CD4-positive, alpha-beta T cell treated with Interleukin-6 for 4 hours (primary cell): ENCODE results near the gene PRR35.

Experiments used
- DNase-seq: peaks from one replicate; pipeline ENCODE4 v3.0.0-alpha.2; 2020; ENCODE audit warnings: mixed read lengths

PRR35 gene

GRCh38 chr16:560204-560700 lies at the start of gene PRR35:
TSS of gene PRR35 (plus strand) at chr16:560394. CDS start at chr16:563295, 2,901 bp downstream.
- no peak for DNase-seq

DNA sequence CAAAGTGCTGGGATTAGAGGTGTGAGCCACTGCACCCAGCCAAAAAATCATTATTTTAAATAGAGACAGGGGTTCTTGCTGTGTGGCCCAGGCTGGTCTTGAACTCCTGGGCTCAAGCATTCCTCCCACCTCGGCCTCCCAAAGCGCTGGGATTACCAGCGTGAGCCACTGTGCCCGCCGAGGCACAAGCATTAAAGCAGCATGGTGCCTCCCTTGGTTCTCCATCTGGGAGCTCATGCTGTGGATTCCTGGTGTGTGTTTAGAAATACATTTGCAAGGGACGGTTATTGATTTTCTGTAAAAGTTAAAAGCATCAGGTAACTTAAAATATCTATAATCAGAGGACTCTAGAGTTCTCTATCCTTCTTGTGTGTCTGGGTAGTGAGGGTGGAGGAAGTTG lies 47.4 kb upstream of the PRR35 start:
- no peak for DNase-seq

- no peak for DNase-seq
Measured at GRCh38 chr16:513950-514349, 46.2 kb upstream of the PRR35 start.

- DNase-seq, result no peak
Measured at GRCh38 chr16:515175-515938, 44.8 kb upstream of the PRR35 start.

DNA sequence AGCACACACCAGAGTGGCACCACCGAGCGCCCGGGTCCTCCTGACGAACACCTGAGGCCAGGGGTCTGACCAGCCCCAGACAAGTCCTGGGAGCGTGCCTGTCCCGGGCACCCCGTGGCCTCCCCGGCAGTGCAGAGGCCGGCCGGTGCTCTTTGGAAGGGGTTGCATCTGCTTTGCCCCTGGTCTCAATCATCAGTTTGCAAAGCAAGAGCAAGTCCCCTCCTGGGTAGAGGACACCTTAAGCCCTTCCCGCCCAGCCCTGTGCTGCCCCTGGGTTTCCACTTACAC lies 44.3 kb upstream of the PRR35 start:
- DNase-seq, result no peak

DNA sequence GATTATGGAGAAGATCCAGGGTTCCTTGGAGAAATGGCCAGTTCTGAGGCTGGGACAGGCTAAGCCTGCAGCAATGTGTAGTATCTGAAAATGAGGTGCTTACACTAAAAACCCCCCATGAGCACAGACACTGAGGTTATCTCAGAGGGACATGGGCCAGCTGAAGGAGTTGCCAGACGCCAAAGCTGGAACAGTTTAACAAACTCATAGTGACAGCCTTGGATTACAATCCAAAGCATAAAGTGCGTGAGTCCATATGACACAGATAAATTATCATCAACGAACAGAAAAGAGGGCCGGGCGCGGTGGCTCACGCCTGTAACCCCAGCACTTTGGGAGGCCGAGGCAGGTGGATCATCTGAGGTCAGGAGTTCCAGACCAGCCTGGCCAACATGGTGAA lies 43.9 kb upstream of the PRR35 start:
- no peak for DNase-seq

DNA sequence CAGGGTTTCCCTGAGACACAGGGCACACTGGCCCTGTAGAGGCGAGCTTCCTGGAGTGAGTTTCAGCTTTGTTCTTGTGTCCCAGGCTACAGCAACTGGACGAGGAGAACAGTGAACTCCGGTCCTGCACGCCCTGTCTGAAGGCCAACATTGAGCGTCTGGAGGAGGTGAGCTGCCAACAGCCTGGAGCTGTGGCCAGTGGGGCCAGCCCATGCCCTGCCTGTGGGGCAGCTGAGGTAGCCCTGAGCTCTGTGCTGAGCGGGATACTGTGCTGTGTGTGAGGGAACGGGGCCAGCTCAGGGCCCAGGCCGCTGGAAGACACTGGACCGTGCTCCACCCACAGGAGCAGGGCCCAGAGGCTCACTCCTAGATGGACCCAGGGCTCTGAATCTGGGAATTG lies 41.3 kb upstream of the PRR35 start:
- no peak for DNase-seq

DNA sequence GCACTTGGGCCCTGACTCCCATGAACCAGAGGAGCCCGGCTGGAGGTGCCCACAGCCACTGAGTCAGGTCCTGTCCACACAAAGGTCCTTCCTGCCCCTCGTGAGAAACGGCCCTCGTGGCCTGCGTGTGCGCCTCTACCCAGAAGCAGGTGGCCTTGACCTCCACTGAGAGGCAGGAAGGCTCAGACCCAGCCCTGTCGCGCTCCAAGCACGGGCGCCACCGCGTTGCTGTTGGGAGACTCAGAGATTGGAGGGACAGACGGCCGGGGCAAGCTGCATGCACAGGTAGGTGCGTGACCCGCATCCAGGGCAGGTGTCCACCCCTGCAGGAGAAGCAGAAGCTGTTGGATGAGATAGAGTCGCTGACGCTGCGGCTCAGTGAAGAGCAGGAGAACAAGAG lies 40.8 kb upstream of the PRR35 start:
- DNase-seq, result no peak

DNA sequence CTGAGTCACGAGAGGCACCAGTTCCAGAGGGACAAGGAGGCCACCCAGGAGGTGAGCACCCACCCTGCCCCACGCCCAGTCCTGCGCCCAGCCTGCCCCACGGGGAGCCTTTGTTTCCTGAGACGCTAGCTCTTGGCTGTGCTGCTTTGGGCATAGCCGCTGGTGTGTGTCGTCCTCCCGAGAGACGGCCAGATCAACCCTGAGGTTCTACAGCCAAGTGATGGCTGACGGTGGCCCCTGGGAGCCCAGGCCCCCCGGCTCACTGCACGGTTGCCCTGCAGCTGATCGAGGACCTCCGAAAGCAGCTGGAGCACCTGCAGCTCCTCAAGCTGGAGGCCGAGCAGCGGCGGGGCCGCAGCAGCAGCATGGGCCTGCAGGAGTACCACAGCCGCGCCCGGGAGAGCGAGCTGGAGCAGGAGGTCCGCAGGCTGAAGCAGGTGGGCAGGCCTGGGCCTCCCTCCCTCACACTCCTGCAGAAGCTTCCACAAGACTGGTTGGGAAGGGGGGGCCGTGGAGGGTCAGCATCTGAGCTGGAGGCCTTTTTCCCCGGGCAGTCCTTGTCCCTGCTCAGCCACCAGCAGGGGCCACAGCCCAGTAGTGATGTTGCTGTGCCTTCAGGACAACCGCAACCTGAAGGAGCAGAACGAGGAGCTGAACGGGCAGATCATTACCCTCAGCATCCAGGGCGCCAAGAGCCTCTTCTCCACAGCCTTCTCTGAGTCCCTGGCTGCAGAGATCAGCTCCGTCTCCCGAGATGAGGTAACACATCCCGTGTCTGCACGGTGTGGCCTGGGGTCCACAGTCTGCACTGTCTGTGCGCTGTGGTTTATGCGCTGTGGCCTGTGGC lies 40.1 kb upstream of the PRR35 start:
- no peak for DNase-seq

DNA sequence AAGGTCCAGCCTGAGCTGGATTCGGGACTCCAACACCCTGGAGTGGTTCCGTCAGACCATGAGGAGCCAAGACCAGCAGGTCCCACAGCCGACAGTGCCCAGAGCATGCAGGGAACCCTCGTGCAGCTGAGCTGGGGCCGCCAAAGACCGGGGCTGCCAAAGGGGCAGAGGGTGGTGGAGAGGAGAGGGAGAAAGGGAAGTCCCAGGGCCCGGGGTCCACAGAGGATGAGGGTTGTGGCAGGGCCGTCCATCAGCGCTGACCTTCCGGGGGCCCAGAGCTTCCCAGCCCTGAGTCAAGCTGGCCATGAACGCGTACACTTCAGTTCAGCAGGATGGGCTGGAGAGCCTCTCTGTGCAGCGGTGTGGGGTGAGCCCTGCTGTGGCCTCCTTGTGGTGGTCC lies 39.3 kb upstream of the PRR35 start:
- DNase-seq, result no peak

DNA sequence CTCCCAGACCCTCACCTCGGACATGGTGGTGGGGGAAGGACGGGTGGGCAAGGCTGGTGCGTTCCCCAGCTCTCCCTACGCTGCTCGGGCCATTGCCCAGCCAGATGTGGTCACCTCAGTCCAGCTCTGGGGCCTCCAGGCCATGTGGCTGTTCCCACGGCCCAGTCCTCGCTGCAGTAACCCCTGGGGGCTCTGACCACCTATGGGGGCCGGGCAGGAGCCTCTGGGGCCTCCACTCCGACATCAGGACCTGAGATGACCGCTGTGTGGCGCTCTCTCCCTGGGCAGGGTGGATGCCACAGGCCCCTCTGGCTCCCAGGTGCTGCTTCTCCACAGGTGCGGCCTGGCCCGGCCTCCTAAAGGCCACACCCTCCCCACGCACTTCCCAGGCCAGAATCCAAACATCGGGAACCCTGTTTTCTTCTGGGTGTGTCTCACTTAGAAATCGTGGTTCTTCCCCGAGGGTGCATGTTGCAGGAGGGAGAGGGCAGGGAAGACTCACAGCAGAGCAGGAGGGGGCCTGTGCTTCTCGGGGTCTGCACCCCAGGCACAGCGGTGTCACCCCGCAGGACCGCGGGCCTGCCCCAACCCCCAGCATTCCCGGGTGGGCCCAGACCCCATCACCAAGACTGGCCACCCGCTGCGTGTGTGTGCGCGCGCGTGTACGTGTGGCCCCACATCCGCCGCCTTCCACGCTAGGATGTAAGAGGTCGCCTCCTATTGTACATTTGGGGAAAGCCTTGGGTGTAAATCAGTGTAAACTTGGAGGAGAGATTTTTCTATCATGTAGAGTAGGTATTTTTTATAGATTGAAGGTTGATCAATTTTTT lies 38.6 kb upstream of the PRR35 start:
- DNase-seq, result no peak

GRCh38 chr16:522320-523096 lies 37.7 kb upstream of the PRR35 start:
- no peak for DNase-seq

DNA sequence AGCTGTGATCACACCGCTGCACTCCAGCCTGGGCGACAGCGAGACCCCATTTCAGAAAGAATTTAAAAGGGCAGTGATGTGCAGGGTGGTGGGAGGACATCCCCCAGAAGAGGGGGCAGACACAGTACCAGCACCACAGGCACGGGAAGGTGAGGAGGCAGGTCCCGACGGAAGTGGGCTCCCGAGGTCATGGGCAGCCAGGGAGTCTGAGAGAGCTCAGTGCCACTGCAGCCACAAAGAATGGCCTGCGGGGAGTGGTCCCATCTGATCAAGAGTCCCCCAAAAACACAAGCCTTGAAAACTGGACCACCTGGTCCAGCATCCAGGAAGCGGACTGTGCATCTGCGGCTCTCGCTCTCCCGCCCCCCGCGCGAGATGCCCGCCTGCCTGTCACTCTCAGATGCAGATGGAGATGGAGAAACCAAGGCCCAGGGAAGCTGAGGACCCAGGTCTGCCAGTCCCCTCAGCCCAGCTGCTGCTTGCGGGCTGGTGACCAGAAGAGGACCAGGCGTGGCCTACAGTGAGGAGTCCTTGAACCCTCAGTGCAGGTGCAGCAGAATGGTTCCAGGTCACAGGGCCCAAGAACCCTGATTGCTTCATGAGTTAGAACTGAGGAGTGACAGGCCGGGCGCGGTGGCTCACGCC lies 37.0 kb upstream of the PRR35 start:
- no peak for DNase-seq

DNA sequence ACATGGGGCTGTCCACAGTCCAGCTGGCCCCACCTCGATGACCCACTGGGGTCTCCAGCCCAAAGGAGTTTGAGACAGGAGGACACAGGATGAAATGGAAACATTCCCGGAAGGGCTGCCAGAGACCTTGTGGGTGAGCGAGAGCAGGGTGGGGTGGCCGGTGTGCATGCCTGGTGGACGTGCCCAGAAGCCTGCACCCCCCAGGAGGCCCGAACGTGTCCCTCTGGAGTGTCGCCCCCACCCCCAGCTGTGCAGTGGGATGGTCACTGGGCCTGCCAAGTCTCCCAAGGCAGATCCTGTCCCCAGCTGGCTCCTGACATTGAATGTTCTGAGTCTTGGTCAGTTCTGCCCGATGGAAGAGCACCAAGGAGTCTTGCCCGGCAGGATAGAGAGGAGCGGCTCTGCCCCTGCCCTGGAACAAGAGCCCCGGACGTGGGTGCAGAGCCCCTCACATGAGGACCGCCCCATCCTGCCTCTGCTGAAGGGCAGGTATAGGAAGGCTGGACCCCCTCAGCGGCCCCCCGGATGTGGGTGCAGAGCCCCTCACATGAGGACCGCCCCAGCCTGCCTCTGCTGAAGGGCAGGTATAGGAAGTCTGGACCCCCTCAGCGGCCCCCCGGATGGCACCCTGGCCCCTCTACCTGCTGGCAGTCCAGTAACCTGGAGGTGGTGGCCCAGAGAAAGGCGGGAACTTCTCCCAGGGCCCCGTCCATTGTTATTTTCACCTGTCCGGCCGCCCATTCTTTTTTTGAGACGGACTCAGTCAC lies 35.7 kb upstream of the PRR35 start:
- no peak for DNase-seq

DNA sequence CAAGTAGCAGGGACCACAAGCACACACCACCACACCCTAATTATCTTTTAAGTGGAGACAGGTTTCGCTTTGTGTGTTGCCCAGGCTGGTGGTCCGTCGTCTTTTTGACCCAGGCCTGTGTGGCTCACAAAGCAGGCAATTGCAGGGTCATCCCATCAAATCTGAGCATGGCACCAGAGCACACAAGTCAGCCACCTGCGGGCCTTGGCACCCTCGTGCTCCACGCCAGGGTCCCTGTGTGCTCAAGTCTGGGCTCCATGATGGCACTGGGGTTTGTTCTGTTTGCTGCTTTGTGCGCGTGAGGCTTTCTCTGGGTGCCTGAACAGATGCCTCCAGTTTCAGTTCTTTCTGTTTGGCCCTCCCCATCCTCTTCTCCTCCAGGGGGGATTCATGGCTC lies 35.1 kb upstream of the PRR35 start:
- no peak for DNase-seq

DNA sequence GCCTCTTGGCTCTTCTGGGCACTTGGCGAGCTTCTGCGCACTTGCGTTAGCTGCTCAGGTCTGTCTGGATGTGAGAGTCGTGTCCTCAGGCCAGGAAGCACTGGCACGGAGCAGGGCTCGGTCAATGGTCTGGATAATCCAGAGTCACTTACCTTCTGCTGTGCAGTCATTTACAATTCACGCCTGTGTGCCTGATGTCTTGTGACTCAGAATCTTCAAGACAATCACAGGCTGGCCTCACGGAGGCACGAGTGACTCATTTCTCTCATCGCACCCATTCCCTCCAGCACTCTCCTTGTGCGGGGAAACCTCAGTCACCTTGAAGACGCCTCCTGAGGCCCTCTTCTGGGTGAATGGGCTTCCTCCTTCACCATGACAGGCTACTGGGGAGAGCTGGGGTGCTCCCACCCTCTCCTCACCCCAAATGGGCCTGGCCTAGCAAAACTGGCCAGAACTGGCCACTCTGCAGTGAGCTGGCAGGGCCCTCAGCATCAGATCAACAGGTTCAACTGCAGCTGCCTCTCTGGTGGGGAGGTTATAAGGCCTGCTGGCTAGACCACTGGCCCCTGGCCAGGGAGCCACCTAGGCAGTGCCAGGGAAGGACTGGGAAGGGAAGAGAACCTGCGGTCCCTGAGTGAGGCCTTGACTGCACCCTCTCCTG lies 34.5 kb upstream of the PRR35 start:
- peak; percentile 70 for DNase-seq

DNA sequence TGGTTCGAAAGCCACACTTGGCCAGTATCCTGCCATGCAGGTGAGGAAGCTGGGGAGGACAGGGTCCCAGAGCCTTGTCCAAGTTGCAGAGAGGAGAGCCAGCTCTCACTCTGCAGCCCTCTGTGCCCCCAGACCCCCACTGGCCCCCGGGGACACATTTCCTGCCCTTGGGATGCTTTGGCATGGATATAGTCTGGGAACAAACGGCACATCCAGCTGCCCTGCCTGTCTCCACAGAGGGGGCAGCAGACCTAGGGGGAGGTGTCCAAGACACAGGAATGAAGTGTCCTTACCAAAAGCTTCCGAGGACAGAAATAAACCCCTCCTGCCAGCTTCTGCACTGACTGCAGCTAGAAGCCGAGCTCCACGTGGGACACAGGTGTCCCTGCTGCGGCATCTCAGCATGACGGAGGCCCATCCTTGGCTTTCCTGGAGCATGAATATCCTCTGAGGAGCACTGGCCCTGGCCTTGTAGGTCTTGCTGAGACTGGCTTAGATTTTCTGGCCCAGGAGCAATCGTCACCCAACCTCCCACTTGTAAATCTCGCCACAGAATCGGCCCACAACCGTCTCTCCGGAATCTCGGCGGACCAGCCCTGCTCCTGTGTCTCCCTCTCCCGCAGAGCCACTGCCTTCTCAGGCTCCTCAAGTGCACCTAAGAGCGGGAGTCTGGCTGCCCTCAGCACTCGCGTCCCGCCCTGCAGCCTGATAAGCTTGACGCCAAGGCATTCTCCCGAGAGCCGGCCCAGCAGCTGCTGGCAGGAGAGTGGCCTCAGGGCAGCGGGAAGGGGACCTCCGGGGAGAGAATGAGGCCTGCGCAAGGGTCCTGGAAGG lies 33.8 kb upstream of the PRR35 start:
- DNase-seq, result peak; percentile 21

- peak; percentile 87 for DNase-seq
Measured at GRCh38 chr16:527015-527903, 32.9 kb upstream of the PRR35 start, which contains the start of gene CAPN15. TSS of gene CAPN15 (plus strand) at chr16:527712. CDS start at chr16:546839, 19,127 bp downstream.
